HG03442 (cell line): ENCODE measurements around the gene PIP5K1B.

ENCODE experiments used
- ATAC-seq: cut with Tn5 transposase; IDR thresholded peaks from one replicate; pipeline ENCODE4 v1.9.1; 2021; ENCODE audit warnings: mild to moderate bottlenecking, moderate library complexity; ENCODE audit not compliant: unreplicated experiment

The PIP5K1B gene

GRCh38 chr9:68897577-68898145 is 192.6 kb downstream of the PIP5K1B start:
- no peak for ATAC-seq

- ATAC-seq: no peak
These were observed 193.9 kb downstream of the PIP5K1B start for GRCh38 chr9:68898781-68899439.

- ATAC-seq: no peak
These were observed 199.4 kb downstream of the PIP5K1B start for GRCh38 chr9:68904454-68904853.

GRCh38 chr9:68905129-68905528 is 200.1 kb downstream of the PIP5K1B start:
- no peak for ATAC-seq

GRCh38 chr9:68907910-68908309 is 202.9 kb downstream of the PIP5K1B start:
- ATAC-seq: no peak

- no peak for ATAC-seq
These were observed 207.5 kb downstream of the PIP5K1B start for GRCh38 chr9:68912561-68912960.

GRCh38 chr9:68913054-68913453 is 208.0 kb downstream of the PIP5K1B start:
- ATAC-seq: no peak

- no peak for ATAC-seq
These were observed 209.7 kb downstream of the PIP5K1B start for GRCh38 chr9:68914751-68915150.

- ATAC-seq: no peak
These were observed 214.6 kb downstream of the PIP5K1B start for GRCh38 chr9:68919661-68920060.

GRCh38 chr9:68920921-68921320 is 215.9 kb downstream of the PIP5K1B start:
- ATAC-seq: no peak

- no peak for ATAC-seq
These were observed 218.4 kb downstream of the PIP5K1B start for GRCh38 chr9:68923480-68923879.

GRCh38 chr9:68925175-68925574 is 220.1 kb downstream of the PIP5K1B start:
- ATAC-seq: no peak

GRCh38 chr9:68927165-68927564 is 222.1 kb downstream of the PIP5K1B start:
- ATAC-seq: no peak

- no peak for ATAC-seq
These were observed 226.8 kb downstream of the PIP5K1B start for GRCh38 chr9:68931821-68932220.

GRCh38 chr9:68932458-68932857 is 227.4 kb downstream of the PIP5K1B start:
- ATAC-seq: no peak

GRCh38 chr9:68933434-68934328 is 228.6 kb downstream of the PIP5K1B start:
- ATAC-seq: peak; percentile 95

- no peak for ATAC-seq
These were observed 229.2 kb downstream of the PIP5K1B start for GRCh38 chr9:68934329-68934644.

- ATAC-seq: no peak
These were observed 235.5 kb downstream of the PIP5K1B start for GRCh38 chr9:68940573-68940972.

GRCh38 chr9:68941780-68942459 is 236.9 kb downstream of the PIP5K1B start:
- ATAC-seq: no peak

GRCh38 chr9:68942790-68943189 is 237.8 kb downstream of the PIP5K1B start:
- ATAC-seq: no peak

- no peak for ATAC-seq
These were observed 242.0 kb downstream of the PIP5K1B start for GRCh38 chr9:68947015-68947414.
